Body of pancreas (tissue), 4 donors: ENCODE data around the gene CSTPP1. TPM values are rescaled to one million over a fixed set of nuclear protein-coding genes. Genes with fewer than 3 reads are reported as not detected.

ENCODE experiments used
- ATAC-seq: fragments of 150-250 bp; one replicate; pipeline ENCODE4 v1.9.1; 2016
- DNase-seq, 4 donors: peaks; one replicate each; pipeline ENCODE4 v3.0.0-alpha.2; 2019
- H3K27ac ChIP-seq, 4 donors: fragments of 200-600 bp; sonication (generic); 1 replicate in 3 of 4; 2 replicates in 1 of 4; pipeline versions ENCODE4 v1.5.1 to v1.6.1; 2016 to 2019; ENCODE audit warnings: mild to moderate bottlenecking in 1 of 4, mixed read lengths in 1 of 4, moderate library complexity in 1 of 4
- H3K27me3 ChIP-seq, 2 donors: fragments of 200-600 bp; sonication (generic); one replicate each; pipeline ENCODE4 v1.6.0; 2016; ENCODE audit warnings: mild to moderate bottlenecking in 1 of 2
- H3K36me3 ChIP-seq, 2 donors: fragments of 200-600 bp; sonication (generic); replicated peaks in 1 of 2; 2 replicates each; pipeline ENCODE4 v1.5.1; 2016; ENCODE audit warnings: low read depth in 2 of 2; ENCODE audit not compliant: insufficient read depth in 1 of 2
- H3K4me1 ChIP-seq: fragments of 200-600 bp; sonication (generic); one replicate; pipeline ENCODE4 v1.6.0; 2016
- H3K4me3 ChIP-seq, 2 donors: fragments of 200-600 bp; sonication (generic); 1 replicate in 1 of 2; 2 replicates in 1 of 2; pipeline ENCODE4 v1.5.1; 2016 to 2019
- H3K9me3 ChIP-seq, 3 donors: fragments of 200-600 bp; sonication (generic); 1 replicate in 2 of 3; 2 replicates in 1 of 3; pipeline ENCODE4 v1.5.1; 2016
- CTCF ChIP-seq, 7 experiments: fragments of 450-650 bp in 4 of 7; fragments of 200-600 bp in 3 of 7; sonication (generic) in 3 of 7; IDR thresholded peaks; one replicate each; pipeline ENCODE4 v1.5.1; 2016 to 2019; ENCODE audit warnings: antibody characterized with exemption in 7 of 7
- POLR2A ChIP-seq, 3 donors: fragments of 450-650 bp; IDR thresholded peaks; one replicate each; pipeline ENCODE4 v1.6.1; 2016; ENCODE audit warnings: antibody characterized with exemption in 3 of 3, mild to moderate bottlenecking in 2 of 3
- WGBS, 2 donors: methylation state at CpG; one replicate each; pipeline ENCODE4 v1.1.5; 2017; 5-methylcytosine and 5-hydroxymethylcytosine counted together
- intact Hi-C: fragments of 100-400 bp; cut with DNase I; formaldehyde crosslinking; loops from one replicate; pipeline ENCODE4 v1.15.1; 2023
- total RNA-seq, 2 donors: library from RNA; depleted of rRNA; stranded (reverse); fragments of >200 nt; gene quantifications; one replicate each; pipeline ENCODE4 v1.1.0, GENCODE V29; 2016

CSTPP1 gene
- total RNA-seq, 2 donors from 2014 or later: 11.2 to 13.2 TPM

GRCh38 chr11:46963844-46964243, 27.3 kb downstream of the CSTPP1 start:
- Histone ChIP-seq H3K4me3 (no peak overlapping the region), H3K36me3 (no peaks in the 10 kb centered on the region), H3K27ac (no peak overlapping the region), H3K9me3 (no peaks in the 10 kb centered on the region), H3K27me3 (no peaks in the 10 kb centered on the region), H3K4me1 (no peaks in the 10 kb centered on the region)
- no peak for TF ChIP-seq CTCF (IDR thresholded peaks at IDR 0.05)
- TF ChIP-seq POLR2A (IDR thresholded peaks at IDR 0.05): no peak
- ATAC-seq: no peak
- DNase-seq: no peak
- WGBS, 2 donors: 93 to 97% methylated on average over 3 of the region's 3 CpGs
- intact Hi-C loops: no loop called here

DNA sequence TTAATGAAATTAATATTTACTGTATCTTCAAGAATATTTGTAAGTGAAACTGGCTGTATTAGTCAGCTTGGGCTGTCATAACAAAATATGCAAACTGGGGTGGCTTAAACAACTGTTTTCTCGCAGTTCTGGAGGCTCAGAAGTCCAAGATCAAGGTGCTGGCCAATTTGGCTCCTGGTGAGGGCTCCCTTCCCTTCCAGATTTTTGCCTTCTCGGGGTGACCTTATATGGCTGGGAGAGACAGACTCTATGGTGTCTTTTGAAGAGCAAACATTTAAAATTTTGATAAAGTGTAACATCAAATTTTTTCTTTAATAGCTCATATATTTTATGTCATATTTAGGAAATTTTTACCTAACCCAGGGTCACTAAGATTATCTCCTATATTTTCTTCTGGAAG, 30.2 kb downstream of the CSTPP1 start:
- Histone ChIP-seq H3K27ac (no peak overlapping the region), H3K4me3 (no peak overlapping the region), H3K9me3 (no peaks in the 10 kb centered on the region), H3K36me3 (no peaks in the 10 kb centered on the region), H3K4me1 (no peaks in the 10 kb centered on the region), H3K27me3 (no peaks in the 10 kb centered on the region)
- TF ChIP-seq POLR2A (IDR thresholded peaks at IDR 0.05) (no peak), CTCF (IDR thresholded peaks at IDR 0.05) (no peak)
- DNase-seq (no peak), ATAC-seq (no peak)
- intact Hi-C loops: no loop called here
- 63 to 73% methylated on average over 2 of the region's 2 CpGs for WGBS, 2 donors

- no peaks in the 10 kb centered on the region for H3K9me3 ChIP-seq
- 90 to 100% methylated on average over 2 of the region's 2 CpGs for WGBS, 2 donors
- H3K27me3 ChIP-seq: no peaks in the 10 kb centered on the region
- DNase-seq (no peak), ATAC-seq (no peak)
- TF ChIP-seq CTCF (IDR thresholded peaks at IDR 0.05): no peak
- TF ChIP-seq POLR2A (IDR thresholded peaks at IDR 0.05): no peak
- no peaks in the 10 kb centered on the region for H3K36me3 ChIP-seq
- H3K27ac ChIP-seq: no peak overlapping the region
- H3K4me3 ChIP-seq: no peak overlapping the region
- intact Hi-C loops: no loop called here
- peaks cover 11% of the 10 kb centered on the region for H3K4me1 ChIP-seq
Observed at GRCh38 chr11:46967962-46968361, 31.4 kb downstream of the CSTPP1 start.

DNA sequence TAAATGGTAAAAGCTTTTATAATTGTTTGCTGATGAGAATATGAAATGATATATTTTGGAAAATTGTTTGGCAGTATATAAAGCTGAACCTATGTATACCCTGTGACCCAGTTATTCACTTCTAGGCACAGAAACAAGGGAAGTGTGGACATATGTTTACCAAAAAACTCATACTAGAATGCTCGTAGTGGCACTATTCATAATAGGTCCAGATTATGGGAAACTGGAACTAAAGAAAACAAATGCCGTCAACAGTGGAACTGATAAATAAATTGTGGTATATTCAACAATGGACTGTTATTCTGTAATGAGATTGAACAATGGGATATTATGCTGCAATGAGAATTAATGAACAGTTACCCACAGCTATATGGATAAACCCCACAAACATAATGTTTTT, 32.8 kb downstream of the CSTPP1 start:
- 58 to 87% methylated on average over 2 of the region's 2 CpGs for WGBS, 2 donors
- no peak for ATAC-seq
- no peak for TF ChIP-seq POLR2A (IDR thresholded peaks at IDR 0.05)
- TF ChIP-seq CTCF (IDR thresholded peaks at IDR 0.05): no peak
- H3K9me3 ChIP-seq: no peaks in the 10 kb centered on the region
- H3K36me3 ChIP-seq: no peaks in the 10 kb centered on the region
- no peak overlapping the region for H3K27ac ChIP-seq
- H3K4me1 ChIP-seq: peaks cover 16% of the 10 kb centered on the region
- H3K27me3 ChIP-seq: no peaks in the 10 kb centered on the region
- intact Hi-C loops: no loop called here
- H3K4me3 ChIP-seq: no peak overlapping the region
- DNase-seq: no peak

GRCh38 chr11:46970913-46971625, 34.5 kb downstream of the CSTPP1 start:
- ATAC-seq (no peak), DNase-seq (no peak)

More at GRCh38 chr11:46970913-46971625, 34.5 kb downstream of the CSTPP1 start:
- no peaks in the 10 kb centered on the region for H3K9me3 ChIP-seq
- H3K4me1 ChIP-seq: peaks cover 16% of the 10 kb centered on the region
- no peak overlapping the region for H3K27ac ChIP-seq
- 89 to 94% methylated on average over 3 of the region's 3 CpGs for WGBS, 2 donors
- intact Hi-C loops: no loop called here
- no peaks in the 10 kb centered on the region for H3K36me3 ChIP-seq
- no peak overlapping the region for H3K4me3 ChIP-seq
- no peaks in the 10 kb centered on the region for H3K27me3 ChIP-seq
- no peak for TF ChIP-seq CTCF (IDR thresholded peaks at IDR 0.05)
- no peak for TF ChIP-seq POLR2A (IDR thresholded peaks at IDR 0.05)
